GM19463 (cell line): ENCODE results near the gene SPATA25.

Source experiments
- ATAC-seq: cut with Tn5 transposase; IDR thresholded peaks from one replicate; pipeline ENCODE4 v1.9.1; 2021; ENCODE audit warnings: mild to moderate bottlenecking, moderate library complexity; ENCODE audit not compliant: unreplicated experiment

SPATA25 gene

GRCh38 chr20:45841407-45842129, 45.9 kb downstream of the SPATA25 start:
- ATAC-seq, result no peak

GRCh38 chr20:45840700-45841198, 46.7 kb downstream of the SPATA25 start:
- no peak for ATAC-seq

- no peak for ATAC-seq
Measured at GRCh38 chr20:45836841-45837240, 50.6 kb downstream of the SPATA25 start.
